Esophagus (tissue), 2 donors: Measurements from ENCODE around the gene MYH10. TPM values are rescaled to one million over a fixed set of nuclear protein-coding genes. Genes with fewer than 3 reads are reported as not detected.

ENCODE experiments used
- H3K27ac ChIP-seq, 2 donors: one replicate each; pipeline ENCODE4 v1.5.1; 2013; ENCODE audit warnings: low read depth in 2 of 2, mild to moderate bottlenecking in 2 of 2, inconsistent platforms in 1 of 2, low read length in 1 of 2, moderate library complexity in 1 of 2
- H3K27me3 ChIP-seq, 2 donors: one replicate each; pipeline ENCODE4 v1.6.1; 2013; ENCODE audit warnings: low read length in 2 of 2, control low read depth in 1 of 2, mild to moderate bottlenecking in 1 of 2; ENCODE audit not compliant: insufficient read depth in 2 of 2, control insufficient read depth in 1 of 2
- H3K36me3 ChIP-seq, 2 donors: one replicate each; pipeline ENCODE4 v1.6.1; 2013; ENCODE audit warnings: low read length in 1 of 2; ENCODE audit not compliant: control insufficient read depth in 2 of 2, insufficient read depth in 2 of 2
- H3K4me1 ChIP-seq, 2 donors: one replicate each; pipeline ENCODE4 v1.6.1; 2013; ENCODE audit warnings: low read length in 1 of 2; ENCODE audit not compliant: control insufficient read depth in 2 of 2, insufficient read depth in 2 of 2
- H3K4me3 ChIP-seq, 2 donors: one replicate each; pipeline ENCODE4 v1.5.1; 2013; ENCODE audit warnings: low read length in 2 of 2, mild to moderate bottlenecking in 2 of 2, low read depth in 1 of 2, moderate library complexity in 1 of 2
- H3K9me3 ChIP-seq, 2 donors: one replicate each; pipeline ENCODE4 v1.6.1; 2013; ENCODE audit warnings: mild to moderate bottlenecking in 2 of 2, low read depth in 1 of 2, low read length in 1 of 2, moderate library complexity in 1 of 2; ENCODE audit not compliant: control insufficient read depth in 2 of 2, insufficient read depth in 1 of 2
- WGBS, 2 donors: extraction: QIAGEN DNeasy Blood & Tissue Kit; methylation state at CpG; one replicate each; pipeline ENCODE4 v1.1.7; 2013; 5-methylcytosine and 5-hydroxymethylcytosine counted together
- polyA plus RNA-seq, 2 donors: library from polyadenylated mRNA; stranded (reverse); fragments of 200-250 nt; gene quantifications; one replicate each; pipeline ENCODE4 v1.2.3, GENCODE V29; 2013
- donor health status: healthy with polysubstance abuse.
- donor health status: Bipolar disorder and iron deficiency.

MYH10 gene
- polyA plus RNA-seq, 2 donors = 2.4 to 3.2 TPM

DNA sequence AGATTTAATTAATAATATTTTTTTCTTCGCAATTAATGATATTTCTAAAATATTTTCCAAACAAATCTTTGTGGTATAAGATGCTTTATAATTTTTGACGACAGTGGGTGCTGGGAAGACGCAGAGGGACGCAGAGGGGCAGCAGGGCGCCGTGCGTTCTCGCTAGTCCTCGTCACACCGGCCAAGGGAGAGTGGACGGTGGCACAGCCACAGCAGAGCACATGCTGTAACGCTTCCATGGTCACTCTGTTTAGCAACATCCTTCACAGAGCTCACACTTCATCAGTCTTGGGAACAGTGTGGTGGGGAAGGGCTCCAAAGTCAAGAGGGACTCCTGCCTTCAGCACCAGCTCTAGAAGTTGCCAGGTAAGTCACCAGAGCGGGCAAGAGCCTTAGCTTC lies 134.4 kb downstream of the MYH10 start:
- WGBS, 2 donors = 88 to 89% methylated on average over 13 of the region's 13 CpGs
- Histone ChIP-seq H3K36me3 (peaks cover 0 to 18% of the 10 kb centered on the region in 2 donors), H3K4me1 (no peaks in the 10 kb centered on the region), H3K9me3 (no peaks in the 10 kb centered on the region), H3K27me3 (no peaks in the 10 kb centered on the region), H3K27ac (no peak overlapping the region), H3K4me3 (no peak overlapping the region)

DNA sequence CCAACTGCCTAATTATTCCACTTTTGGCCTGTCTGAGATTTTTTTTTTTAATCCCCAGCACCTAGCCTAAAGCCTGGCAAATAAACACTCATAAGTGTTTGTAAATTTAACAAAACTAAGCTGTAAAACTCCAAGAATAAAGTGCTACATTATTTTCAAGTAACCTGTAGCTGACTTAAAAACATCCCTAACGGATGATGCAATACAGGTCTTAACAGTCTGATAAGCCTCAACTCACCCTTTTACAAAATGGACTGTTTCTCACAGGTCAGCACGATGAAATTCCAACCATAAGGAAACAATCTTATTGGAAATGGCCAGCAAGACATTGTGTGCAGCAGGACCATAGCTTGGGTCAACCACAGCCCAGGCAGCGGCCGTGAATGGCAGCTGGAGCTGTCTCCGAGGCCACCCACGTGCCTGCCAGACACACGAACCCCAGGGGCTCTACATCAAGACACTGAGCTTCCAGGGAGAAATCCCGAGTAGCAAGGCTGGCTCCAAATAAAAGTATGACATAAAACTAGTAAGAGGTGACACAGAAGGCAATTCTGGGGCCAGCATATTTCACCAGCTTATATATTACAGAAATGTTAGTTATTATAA lies 135.9 kb downstream of the MYH10 start:
- H3K27ac ChIP-seq = no peak overlapping the region
- no peak overlapping the region for H3K4me3 ChIP-seq
- 85 to 88% methylated on average over 8 of the region's 8 CpGs for WGBS, 2 donors
- H3K36me3 ChIP-seq = peaks cover 0 to 12% of the 10 kb centered on the region in 2 donors
- no peaks in the 10 kb centered on the region for H3K27me3 ChIP-seq
- H3K9me3 ChIP-seq = no peaks in the 10 kb centered on the region
- no peaks in the 10 kb centered on the region for H3K4me1 ChIP-seq

DNA sequence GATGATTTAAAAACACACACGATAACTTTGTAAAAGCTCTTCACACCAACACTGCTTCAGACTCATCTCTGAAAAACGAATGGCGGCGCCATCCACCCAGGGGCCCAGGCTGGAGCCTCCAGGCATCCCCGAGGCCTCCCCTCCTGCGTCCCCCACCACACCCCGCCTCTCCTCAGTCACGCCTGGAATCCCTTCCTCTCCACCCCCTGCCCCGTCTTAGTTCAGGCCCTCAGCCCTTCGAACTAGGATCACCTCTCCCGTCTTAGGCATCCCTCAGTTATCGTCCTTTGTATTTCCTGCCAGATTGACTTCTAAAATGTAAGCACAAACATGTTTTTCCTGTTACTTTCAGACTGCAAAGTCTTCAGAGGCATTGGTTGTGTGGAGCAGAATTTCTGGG lies 136.5 kb downstream of the MYH10 start:
- Histone ChIP-seq H3K4me1 (no peaks in the 10 kb centered on the region), H3K9me3 (no peaks in the 10 kb centered on the region), H3K4me3 (no peak overlapping the region), H3K36me3 (peaks cover 0 to 10% of the 10 kb centered on the region in 2 donors), H3K27ac (no peak overlapping the region), H3K27me3 (no peaks in the 10 kb centered on the region)
- WGBS, 2 donors = 79 to 83% methylated on average over 12 of the region's 12 CpGs

DNA sequence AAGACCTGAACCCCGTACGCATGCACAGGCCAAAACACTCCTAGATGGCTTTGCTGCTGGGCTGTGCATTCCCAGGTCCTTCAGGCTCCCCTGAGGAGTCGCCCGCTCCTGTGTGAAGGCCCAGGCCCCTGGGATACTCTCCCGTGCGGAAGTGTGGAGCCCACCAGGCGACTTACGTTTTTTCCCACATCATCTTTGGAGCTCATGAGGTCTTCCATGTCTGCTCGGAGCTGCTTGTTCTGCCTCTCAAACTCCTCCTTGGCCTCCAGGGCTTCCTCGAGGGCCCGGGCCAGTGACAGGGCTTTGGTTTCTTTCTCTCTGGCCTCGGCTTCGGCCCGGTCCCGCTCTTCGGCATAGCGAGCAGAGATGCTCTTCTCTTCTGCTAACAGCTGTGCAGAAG lies 138.4 kb downstream of the MYH10 start:
- 93 to 98% methylated on average over 17 of the region's 17 CpGs for WGBS, 2 donors
- H3K36me3 ChIP-seq = peaks cover 0 to 13% of the 10 kb centered on the region in 2 donors
- no peak overlapping the region for H3K27ac ChIP-seq
- H3K4me1 ChIP-seq = no peaks in the 10 kb centered on the region
- no peaks in the 10 kb centered on the region for H3K27me3 ChIP-seq
- H3K4me3 ChIP-seq = no peak overlapping the region
- no peaks in the 10 kb centered on the region for H3K9me3 ChIP-seq

DNA sequence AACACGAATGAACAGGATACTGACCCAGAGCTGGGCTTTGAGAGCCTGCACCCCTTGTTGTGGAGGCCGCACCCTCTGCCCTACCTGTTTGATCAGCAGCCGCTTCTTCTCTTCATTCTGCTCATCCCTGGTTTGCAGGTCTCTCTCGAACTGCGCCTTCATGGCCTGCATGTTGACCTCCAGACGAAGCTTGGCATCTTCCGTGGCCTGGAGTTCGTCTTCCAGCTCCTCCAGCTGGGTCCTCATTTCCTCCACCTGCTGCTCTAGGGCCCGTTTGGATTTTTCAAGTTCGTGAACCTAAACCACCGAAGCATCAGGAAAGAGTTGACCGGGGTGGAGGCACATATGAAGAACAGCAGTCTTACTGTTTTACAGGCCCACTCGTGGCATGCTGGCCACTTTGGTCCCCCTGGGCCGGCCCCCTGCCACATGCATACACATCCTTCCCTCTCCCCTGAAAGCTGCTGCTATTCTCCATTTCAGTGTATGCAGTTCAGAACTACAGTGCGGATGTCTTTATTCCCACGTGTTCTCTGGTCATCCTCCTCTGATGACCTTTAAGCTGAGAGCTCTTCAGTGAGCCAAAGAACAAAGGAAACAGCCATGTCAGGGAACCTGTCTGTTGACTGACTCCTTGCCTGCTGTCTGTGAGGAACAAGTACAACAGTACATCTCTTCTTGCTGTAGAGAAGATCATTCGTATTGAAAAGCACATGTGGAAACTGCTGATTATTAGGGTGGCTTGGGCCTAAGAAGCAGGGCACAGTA lies 140.1 kb downstream of the MYH10 start:
- no peak overlapping the region for H3K4me3 ChIP-seq
- H3K9me3 ChIP-seq = no peaks in the 10 kb centered on the region
- no peaks in the 10 kb centered on the region for H3K4me1 ChIP-seq
- peaks cover 0 to 11% of the 10 kb centered on the region in 2 donors for H3K36me3 ChIP-seq
- H3K27me3 ChIP-seq = no peaks in the 10 kb centered on the region
- WGBS, 2 donors = 85 to 90% methylated on average over 17 of the region's 17 CpGs
- H3K27ac ChIP-seq = no peak overlapping the region

DNA sequence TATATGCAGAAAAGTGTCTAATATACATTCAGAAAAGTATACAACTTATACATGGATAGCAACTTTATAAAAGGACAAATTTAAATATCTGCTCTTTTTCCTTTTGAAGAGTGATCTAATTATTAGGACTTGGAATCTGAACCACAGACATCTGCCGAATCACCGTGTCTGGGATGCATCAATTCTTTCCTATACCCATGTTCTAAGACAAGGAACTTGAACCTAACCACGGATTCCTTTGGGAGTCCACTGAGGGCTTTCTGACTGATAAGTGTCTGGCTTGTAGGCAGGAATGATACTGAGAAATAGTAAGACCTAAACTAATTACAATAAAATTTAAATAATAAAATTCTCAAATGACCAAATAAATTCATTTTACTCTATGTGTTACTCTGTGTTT lies 140.7 kb downstream of the MYH10 start:
- Histone ChIP-seq H3K4me1 (no peaks in the 10 kb centered on the region), H3K36me3 (peaks cover 0 to 11% of the 10 kb centered on the region in 2 donors), H3K9me3 (no peaks in the 10 kb centered on the region), H3K27me3 (no peaks in the 10 kb centered on the region), H3K4me3 (no peak overlapping the region), H3K27ac (no peak overlapping the region)
- 84 to 90% methylated on average over 3 of the region's 3 CpGs for WGBS, 2 donors

DNA sequence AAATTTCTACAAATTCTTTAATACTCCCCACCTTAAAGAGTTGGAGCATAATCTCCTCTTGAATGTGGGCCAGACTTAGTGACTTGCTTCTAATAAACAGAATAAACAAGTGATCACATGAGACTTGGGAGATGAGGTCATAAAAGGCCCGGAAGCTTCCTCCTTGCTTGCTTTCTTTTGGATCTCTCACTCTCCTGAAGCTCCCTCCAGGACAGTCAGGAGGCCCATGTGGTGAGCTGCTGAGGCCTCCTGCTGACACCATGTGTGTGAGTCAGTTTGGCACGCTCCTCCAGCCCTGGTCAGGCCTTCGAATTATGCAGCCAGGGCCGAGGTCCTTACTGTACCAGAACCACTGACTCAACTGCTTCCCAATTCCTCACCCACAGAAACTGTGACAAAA lies 141.6 kb downstream of the MYH10 start:
- WGBS, 2 donors = 66 to 67% methylated on average over 4 of the region's 4 CpGs

DNA sequence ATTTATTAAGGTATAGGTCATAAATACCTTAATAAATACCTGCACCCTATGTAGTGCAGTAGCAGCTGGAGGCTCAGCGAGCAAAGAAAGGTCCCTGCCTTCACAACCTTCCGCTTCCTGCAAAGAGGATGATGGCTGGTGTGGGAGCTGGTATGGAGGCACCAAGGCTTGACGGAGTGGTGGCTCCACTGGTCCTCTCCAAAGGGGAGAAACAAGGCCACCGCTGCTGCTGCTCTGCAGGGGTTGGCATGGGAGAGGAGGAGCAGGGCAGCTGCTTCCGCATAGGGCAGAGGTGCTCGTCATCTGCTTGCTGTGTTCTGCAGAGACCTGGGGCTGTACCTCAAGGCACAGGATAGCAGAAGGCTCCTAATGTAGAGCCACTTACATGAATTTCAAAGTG lies 142.0 kb downstream of the MYH10 start:
- no peaks in the 10 kb centered on the region for H3K27me3 ChIP-seq
- no peaks in the 10 kb centered on the region for H3K4me1 ChIP-seq
- 97 to 98% methylated on average over 6 of the region's 6 CpGs for WGBS, 2 donors
- H3K4me3 ChIP-seq = no peak overlapping the region
- H3K27ac ChIP-seq = no peak overlapping the region
- peaks cover 0 to 9% of the 10 kb centered on the region in 2 donors for H3K36me3 ChIP-seq
- H3K9me3 ChIP-seq = no peaks in the 10 kb centered on the region

More for the DNA sequence above, 141.6 kb downstream of the MYH10 start:
- Histone ChIP-seq H3K27me3 (no peaks in the 10 kb centered on the region), H3K9me3 (no peaks in the 10 kb centered on the region), H3K4me1 (no peaks in the 10 kb centered on the region), H3K27ac (no peak overlapping the region), H3K36me3 (peaks cover 0 to 11% of the 10 kb centered on the region in 2 donors), H3K4me3 (no peak overlapping the region)

DNA sequence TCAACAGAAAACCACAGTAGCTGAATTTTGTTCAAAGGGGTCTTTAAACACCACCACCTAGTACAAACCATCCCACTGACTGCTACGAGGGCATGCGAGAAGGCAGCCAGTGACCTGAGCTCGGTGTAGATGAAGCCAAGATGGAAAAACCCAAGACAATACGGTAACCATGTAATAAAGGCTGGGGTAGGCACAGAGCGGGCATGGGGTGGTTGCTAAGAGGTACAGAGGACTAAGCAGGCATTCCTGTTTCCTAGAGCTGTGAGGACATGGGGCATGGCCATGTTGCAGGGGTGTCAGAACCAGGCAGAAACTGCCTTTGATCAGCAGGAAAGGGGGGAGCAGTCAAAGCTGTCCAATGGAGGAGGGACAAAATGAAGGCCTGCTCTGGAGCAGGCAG lies 142.8 kb downstream of the MYH10 start:
- H3K36me3 ChIP-seq = peaks cover 0 to 8% of the 10 kb centered on the region in 2 donors
- WGBS, 2 donors = 96 to 98% methylated on average over 5 of the region's 5 CpGs
- H3K4me1 ChIP-seq = no peaks in the 10 kb centered on the region
- H3K27ac ChIP-seq = no peak overlapping the region
- H3K9me3 ChIP-seq = no peaks in the 10 kb centered on the region
- no peak overlapping the region for H3K4me3 ChIP-seq
- no peaks in the 10 kb centered on the region for H3K27me3 ChIP-seq
